GM19467 (cell line): ENCODE data around the gene CLASRP.

Experiments used
- ATAC-seq: cut with Tn5 transposase; IDR thresholded peaks from one replicate; pipeline ENCODE4 v1.9.1; 2021; ENCODE audit warnings: mild to moderate bottlenecking, moderate library complexity; ENCODE audit not compliant: unreplicated experiment

The CLASRP gene

DNA sequence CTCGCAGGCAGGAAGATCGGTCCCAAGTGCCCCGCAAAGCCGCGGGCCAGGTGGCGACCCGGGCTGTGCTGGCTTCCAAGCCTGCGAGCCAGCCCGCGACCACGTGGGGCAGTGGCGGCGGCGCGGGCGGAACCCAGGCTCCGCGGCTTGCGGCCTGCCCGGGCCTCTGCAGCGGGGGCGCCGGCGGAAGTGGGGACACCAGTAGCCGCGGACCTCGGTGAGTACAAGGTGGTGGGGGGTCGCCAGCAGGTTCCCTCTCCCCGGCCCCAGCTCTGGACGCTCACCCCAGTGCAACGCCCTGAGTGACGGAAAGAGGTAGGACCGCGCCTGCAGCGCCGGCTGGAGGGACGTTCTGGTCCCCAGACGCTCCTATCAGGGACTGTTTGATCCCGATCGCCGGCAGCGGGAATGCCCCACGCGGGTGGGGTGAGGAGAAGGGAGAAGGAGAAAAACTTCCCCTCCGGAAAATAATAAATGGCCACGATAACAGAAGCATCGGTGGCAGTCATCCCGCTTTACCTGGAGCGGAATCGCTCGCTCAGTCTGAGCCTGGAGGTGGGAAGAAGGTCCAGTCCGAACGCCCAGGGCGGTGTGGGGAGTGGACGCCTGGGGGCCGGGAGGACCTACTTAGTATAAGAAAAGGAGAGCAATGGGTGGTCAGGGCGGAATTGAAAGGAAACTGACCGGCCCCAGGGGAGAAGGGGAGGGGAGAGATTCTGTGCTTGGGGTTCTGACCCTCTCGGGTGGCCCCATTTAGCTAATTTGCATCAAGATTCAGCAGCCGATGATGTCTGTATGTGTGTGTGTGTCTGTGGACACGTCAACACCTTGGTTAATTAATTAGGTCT, 40.4 kb downstream of the CLASRP start, which contains the start of gene GEMIN7:
Gene GEMIN7 (plus strand): TSS at position 198 of the 848 bp plus-strand sequence. CDS start 10,855 bp downstream, outside the sequence.
- no peak for ATAC-seq

- no peak for ATAC-seq
Observed at GRCh38 chr19:45079911-45080370, 41.1 kb downstream of the CLASRP start.

DNA sequence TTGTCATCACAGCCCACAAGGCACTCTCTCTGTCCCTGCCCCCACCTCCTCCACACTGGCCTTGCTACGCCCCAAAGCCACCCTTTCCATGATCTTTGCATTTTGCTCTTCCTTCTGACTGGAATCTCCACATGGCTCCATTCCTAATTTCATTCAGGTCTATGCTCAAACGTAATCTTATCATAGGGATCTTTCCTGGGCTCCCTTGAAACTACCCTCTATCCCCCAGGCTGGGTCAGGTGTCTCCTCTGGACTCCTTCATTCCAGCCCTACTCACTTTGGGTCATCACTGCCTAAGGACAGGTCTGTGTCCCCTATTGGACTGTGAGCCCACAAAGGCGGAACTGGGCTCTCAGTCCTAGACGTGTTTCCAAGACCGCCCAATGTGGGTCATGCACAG, 43.3 kb downstream of the CLASRP start:
- ATAC-seq, result no peak

DNA sequence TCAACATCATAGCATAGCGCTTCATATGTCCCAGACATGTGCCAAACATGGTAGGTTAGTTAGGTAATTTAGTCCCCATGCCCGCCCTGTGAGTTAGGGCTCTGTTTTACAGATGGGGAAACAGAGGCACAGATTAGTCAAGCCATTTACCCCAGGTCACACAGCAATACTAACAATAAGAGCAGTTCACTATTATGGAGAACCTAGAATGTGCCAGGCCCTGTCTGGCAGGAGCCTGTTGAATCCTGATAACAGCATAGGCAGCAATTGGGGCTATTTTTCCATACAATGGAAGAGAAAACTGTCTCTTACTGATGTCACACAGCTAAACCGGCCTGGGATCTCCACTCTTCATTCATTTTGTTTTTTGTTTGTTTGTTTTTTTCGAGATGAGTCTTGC, 47.6 kb downstream of the CLASRP start:
- no peak for ATAC-seq

- no peak for ATAC-seq
Observed at GRCh38 chr19:45087531-45087930, 48.7 kb downstream of the CLASRP start.

GRCh38 chr19:45090034-45090433, 51.2 kb downstream of the CLASRP start:
- no peak for ATAC-seq

DNA sequence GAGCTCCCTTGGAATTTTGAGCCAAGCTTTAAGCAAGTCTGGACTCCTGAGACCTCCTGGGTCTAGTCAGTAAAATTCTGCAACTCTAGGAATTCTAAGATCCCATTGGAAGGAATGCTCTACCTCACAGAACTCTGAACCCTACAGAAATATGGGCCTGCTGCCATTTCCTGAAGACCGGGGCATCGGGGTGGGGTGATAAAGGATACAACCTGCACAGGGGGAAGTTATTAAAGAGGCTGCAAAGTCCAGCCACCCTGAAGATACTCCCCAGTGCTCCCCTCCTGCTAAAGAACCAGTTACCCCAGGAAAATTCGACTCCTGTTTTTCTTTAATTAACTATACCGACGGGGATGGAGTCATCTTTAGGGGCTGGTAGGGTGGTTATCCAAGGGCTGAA, 51.8 kb downstream of the CLASRP start:
- no peak for ATAC-seq

- ATAC-seq, result peak; percentile 51
Observed at GRCh38 chr19:45091031-45091923, 52.4 kb downstream of the CLASRP start.

DNA sequence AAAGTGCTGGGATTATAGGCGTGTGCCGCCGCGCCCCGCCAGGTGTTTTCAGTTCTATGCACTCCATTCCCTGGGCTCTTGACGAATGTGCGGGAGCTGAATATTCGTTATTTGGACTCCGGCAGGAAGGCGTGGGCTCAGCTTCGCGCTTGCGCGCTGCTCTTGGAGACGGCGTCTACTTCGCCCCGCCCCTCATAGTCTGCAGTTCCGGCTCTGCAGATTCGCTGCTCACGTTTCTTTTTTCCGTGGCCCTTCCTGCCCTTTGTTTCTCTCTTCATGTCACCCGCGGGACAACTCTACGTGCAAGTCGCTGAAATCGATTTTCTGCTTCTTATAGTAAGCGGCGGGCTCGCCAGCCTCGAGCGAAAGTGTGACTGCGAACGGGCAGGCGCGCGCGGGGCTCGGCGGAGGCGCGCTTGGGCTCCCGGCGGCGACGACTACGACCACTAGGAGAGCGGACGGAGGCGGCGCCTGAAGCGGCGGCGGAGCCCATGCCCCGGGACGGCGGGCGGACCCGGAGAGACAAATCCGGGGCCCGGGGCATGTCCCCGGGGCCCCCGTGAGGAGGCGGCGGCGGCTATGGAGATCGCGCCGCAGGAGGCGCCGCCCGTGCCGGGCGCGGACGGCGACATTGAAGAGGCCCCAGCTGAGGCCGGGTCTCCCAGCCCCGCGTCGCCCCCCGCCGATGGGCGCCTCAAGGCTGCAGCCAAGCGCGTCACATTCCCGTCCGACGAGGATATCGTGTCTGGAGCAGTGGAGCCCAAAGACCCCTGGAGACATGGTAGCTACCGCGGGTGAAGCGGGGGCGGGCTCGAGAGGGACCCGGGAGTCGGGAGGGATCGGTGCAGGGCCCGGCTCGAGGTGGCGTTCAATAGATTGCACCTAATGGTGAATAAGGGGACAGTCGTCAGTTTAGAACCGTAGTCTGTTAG, 54.2 kb downstream of the CLASRP start, which contains the start of gene PPP1R37:
Gene PPP1R37 (plus strand): TSS at position 433 of the 932 bp plus-strand sequence. CDS start 147 bp downstream, at position 580.
- peak; percentile 55 for ATAC-seq

- no peak for ATAC-seq
Observed at GRCh38 chr19:45094137-45094536, 55.3 kb downstream of the CLASRP start.

DNA sequence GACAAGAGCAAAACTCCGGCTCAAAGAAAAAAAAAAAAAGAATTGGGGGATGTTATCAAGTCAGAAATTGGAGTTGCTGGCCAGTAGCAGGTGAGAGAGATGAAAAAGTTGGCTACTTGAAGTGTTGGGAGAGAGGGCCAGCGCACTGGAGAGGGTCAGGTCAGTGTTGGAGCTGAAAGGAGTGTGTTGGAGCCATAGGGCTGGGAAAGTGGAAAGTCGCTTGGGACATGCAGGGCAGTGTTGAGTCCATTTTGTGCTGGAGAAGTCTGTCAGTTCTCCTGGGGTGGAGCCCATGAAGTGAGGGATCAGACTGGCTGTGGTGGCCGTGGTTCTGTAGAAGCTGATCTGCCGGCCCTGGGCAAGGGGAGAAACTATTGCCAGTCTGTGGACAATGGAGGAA, 55.9 kb downstream of the CLASRP start:
- ATAC-seq, result no peak

GRCh38 chr19:45095496-45096413, 56.9 kb downstream of the CLASRP start:
- ATAC-seq, result no peak

GRCh38 chr19:45096700-45097099, 57.9 kb downstream of the CLASRP start:
- ATAC-seq, result no peak

DNA sequence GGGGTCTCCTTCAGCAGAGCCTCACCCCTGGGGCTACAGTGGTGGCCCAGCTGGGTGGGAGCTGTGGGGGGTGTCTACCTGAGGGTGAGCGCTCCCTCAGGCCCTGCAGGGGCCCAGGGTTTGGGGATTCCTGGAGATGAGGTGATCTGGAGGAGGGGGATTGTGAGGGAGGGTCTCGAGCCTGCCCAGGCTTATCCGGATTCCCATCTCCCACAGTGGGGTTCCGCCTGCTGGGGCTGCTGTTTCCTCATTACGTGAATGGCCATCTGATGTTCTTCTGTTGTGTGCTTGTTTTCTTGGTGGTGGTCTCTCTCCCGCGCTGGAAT, 58.6 kb downstream of the CLASRP start:
- no peak for ATAC-seq

DNA sequence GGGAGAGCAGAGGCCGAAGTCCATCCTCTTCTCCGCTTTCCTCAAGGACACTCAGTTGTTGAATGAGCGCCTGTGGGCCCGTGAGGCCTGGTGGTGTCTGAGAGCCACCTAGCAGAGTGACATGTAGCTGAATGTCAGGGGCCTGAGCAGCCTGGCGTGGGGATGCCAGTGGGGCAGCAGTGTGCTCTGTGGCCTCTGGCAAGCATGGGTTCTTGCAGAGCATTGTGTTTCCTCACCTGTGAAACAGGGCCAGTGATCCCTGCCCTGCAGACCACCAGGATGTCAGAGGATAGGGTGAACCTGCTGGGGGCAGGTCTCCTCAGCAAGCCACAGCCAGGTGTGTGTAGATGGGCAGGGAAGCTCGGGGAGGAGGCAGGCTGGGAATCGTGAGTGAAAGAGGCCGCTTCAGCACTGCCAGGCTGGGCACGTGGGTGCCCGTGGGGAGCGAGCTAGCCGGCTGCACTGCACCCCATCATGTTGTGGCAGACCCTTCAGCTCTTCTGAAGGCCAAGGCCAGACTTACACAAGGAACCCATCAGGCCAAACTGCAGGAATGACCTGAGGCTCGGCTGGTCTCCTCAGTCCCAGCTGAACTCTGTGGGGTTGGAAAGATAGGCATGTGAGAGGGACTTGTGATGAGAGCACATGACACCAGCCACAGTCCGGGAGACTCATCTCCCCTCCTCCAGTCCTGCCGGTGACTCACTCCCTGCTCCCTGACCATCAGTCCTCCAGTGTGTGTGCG, 59.1 kb downstream of the CLASRP start:
- ATAC-seq, result no peak

GRCh38 chr19:45098521-45099466, 59.9 kb downstream of the CLASRP start:
- no peak for ATAC-seq

GRCh38 chr19:45099467-45100191, 60.8 kb downstream of the CLASRP start:
- ATAC-seq, result no peak
